DND-41 (cell line): ENCODE data around the gene EIF2B2.

Experiments
- ATAC-seq: fragments of 200-7000 bp; cut with Tn5 transposase; 3 replicates; pipeline ENCODE4 v1.9.1; 2021; ENCODE audit warnings: low read depth; ENCODE audit not compliant: insufficient read depth
- DNase-seq: peaks from one replicate; pipeline ENCODE4 v3.0.0-alpha.2; 2020
- H2AFZ ChIP-seq: 2 replicates; pipeline ENCODE4 v1.6.0; 2012; ENCODE audit warnings: low read depth, low read length
- H3K27ac ChIP-seq: 2 replicates; pipeline ENCODE4 v1.5.1; 2012; ENCODE audit warnings: low read length, inconsistent platforms
- H3K27me3 ChIP-seq: fragments of 200-600 bp; sonication (generic); 2 replicates; pipeline ENCODE4 v1.6.0; 2012; ENCODE audit warnings: low read length, mild to moderate bottlenecking, inconsistent platforms; ENCODE audit not compliant: insufficient read depth, poor library complexity
- H3K36me3 ChIP-seq: 2 replicates; pipeline ENCODE4 v1.5.1; 2012; ENCODE audit warnings: low read length, inconsistent platforms; ENCODE audit not compliant: insufficient read depth
- H3K4me1 ChIP-seq: 2 replicates; pipeline ENCODE4 v1.5.1; 2012; ENCODE audit warnings: mild to moderate bottlenecking, low read length; ENCODE audit not compliant: insufficient read depth
- H3K4me2 ChIP-seq: 2 replicates; pipeline ENCODE4 v1.6.0; 2012; ENCODE audit warnings: mild to moderate bottlenecking, moderate library complexity, low read length, inconsistent platforms; ENCODE audit not compliant: insufficient read depth
- H3K4me3 ChIP-seq, 2 experiments: fragments of 200-600 bp in 1 of 2; shearing (Covaris generic) in 1 of 2; 2 replicates each; pipeline ENCODE4 v1.5.1; 2012 to 2016; ENCODE audit warnings: inconsistent platforms in 2 of 2, low read length in 2 of 2, mild to moderate bottlenecking in 2 of 2, low read depth in 1 of 2, moderate library complexity in 1 of 2
- H3K79me2 ChIP-seq: 2 replicates; pipeline ENCODE4 v1.6.0; 2012; ENCODE audit warnings: low read length, inconsistent platforms; ENCODE audit not compliant: insufficient read depth
- H3K9ac ChIP-seq: 2 replicates; pipeline ENCODE4 v1.6.0; 2012; ENCODE audit warnings: low read depth, mild to moderate bottlenecking, inconsistent platforms, low read length, moderate library complexity
- H3K9me3 ChIP-seq: 2 replicates; pipeline ENCODE4 v1.5.1; 2012; ENCODE audit warnings: low read length, moderate library complexity, mild to moderate bottlenecking, inconsistent platforms; ENCODE audit not compliant: insufficient read depth, severe bottlenecking
- H4K20me1 ChIP-seq: 2 replicates; pipeline ENCODE4 v1.6.0; 2012; ENCODE audit warnings: low read length; ENCODE audit not compliant: insufficient read depth
- EZH2 ChIP-seq: IDR thresholded peaks from 3 replicates; pipeline ENCODE4 v1.6.1; 2012; ENCODE audit warnings: borderline replicate concordance, low read depth, mild to moderate bottlenecking, moderate library complexity, low read length, inconsistent platforms; ENCODE audit not compliant: severe bottlenecking
- TF ChIP-seq, protein P1 (sequence below): IDR thresholded peaks from 2 replicates; pipeline ENCODE4 v1.5.1; 2012; ENCODE audit warnings: borderline replicate concordance, low read length, moderate library complexity, mild to moderate bottlenecking; ENCODE audit not compliant: poor library complexity, severe bottlenecking; ENCODE audit errors: extremely low read depth

The EIF2B2 gene

GRCh38 chr14:74976264-74977113, 26.2 kb upstream of the EIF2B2 start:
- Histone ChIP-seq H3K27me3 (no peaks in the 10 kb centered on the region), H3K9ac (no peak overlapping the region), H4K20me1 (no peaks in the 10 kb centered on the region), H3K4me1 (no peaks in the 10 kb centered on the region), H3K4me2 (no peak overlapping the region), H3K9me3 (no peaks in the 10 kb centered on the region), H3K4me3 (no peak overlapping the region), H2AFZ (no peak overlapping the region), H3K79me2 (no peaks in the 10 kb centered on the region), H3K27ac (no peak overlapping the region), H3K36me3 (no peaks in the 10 kb centered on the region)
- DNase-seq (no peak), ATAC-seq (no peak)
- no peak for TF ChIP-seq EZH2
- TF ChIP-seq, protein P1, sequence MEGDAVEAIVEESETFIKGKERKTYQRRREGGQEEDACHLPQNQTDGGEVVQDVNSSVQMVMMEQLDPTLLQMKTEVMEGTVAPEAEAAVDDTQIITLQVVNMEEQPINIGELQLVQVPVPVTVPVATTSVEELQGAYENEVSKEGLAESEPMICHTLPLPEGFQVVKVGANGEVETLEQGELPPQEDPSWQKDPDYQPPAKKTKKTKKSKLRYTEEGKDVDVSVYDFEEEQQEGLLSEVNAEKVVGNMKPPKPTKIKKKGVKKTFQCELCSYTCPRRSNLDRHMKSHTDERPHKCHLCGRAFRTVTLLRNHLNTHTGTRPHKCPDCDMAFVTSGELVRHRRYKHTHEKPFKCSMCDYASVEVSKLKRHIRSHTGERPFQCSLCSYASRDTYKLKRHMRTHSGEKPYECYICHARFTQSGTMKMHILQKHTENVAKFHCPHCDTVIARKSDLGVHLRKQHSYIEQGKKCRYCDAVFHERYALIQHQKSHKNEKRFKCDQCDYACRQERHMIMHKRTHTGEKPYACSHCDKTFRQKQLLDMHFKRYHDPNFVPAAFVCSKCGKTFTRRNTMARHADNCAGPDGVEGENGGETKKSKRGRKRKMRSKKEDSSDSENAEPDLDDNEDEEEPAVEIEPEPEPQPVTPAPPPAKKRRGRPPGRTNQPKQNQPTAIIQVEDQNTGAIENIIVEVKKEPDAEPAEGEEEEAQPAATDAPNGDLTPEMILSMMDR: no peak

DNA sequence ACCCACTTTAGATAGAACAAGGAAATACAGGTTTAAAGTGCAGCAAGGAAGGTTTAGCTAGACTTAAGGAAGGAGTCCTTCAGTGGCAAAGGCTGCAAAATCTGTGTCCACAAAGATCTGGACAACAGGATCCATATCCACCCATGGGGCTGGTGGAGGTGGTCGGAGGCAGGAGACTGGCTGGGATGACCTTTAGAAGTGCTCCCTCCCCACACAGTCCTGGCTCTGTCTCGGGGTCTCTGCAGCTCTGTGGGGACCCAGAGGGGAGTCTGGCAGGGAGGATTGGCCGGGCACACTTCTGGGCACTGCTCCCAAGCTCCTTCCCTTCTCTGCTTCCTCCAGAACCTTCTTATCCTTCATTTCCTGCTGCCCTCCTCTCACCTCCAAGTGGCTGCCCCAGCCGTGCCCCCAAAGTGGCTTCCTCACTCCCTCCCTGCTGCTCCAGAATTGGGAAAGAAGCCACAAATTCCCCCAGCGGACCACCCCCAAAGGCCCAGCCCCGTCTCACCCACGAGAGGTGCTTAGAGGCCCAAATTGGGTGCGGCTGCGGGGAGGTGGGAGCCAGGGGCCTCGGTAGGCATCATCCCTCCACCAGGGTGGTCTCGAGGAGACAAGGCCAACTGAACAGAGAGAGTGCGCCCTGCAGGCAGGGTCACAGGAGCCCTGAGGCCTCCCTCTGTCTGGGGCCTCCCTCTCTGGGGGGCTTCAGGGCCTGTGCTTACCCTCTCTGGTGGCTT, 25.4 kb upstream of the EIF2B2 start:
- H2AFZ ChIP-seq: no peak overlapping the region
- H3K4me3 ChIP-seq: no peak overlapping the region
- no peak for TF ChIP-seq EZH2
- TF ChIP-seq, protein P1: no peak
- H3K27ac ChIP-seq: no peak overlapping the region
- H3K9ac ChIP-seq: no peak overlapping the region
- H3K27me3 ChIP-seq: no peaks in the 10 kb centered on the region
- H3K36me3 ChIP-seq: no peaks in the 10 kb centered on the region
- no peak overlapping the region for H3K4me2 ChIP-seq
- no peaks in the 10 kb centered on the region for H3K4me1 ChIP-seq
- H4K20me1 ChIP-seq: no peaks in the 10 kb centered on the region
- ATAC-seq (no peak), DNase-seq (no peak)
- no peaks in the 10 kb centered on the region for H3K9me3 ChIP-seq
- H3K79me2 ChIP-seq: no peaks in the 10 kb centered on the region

DNA sequence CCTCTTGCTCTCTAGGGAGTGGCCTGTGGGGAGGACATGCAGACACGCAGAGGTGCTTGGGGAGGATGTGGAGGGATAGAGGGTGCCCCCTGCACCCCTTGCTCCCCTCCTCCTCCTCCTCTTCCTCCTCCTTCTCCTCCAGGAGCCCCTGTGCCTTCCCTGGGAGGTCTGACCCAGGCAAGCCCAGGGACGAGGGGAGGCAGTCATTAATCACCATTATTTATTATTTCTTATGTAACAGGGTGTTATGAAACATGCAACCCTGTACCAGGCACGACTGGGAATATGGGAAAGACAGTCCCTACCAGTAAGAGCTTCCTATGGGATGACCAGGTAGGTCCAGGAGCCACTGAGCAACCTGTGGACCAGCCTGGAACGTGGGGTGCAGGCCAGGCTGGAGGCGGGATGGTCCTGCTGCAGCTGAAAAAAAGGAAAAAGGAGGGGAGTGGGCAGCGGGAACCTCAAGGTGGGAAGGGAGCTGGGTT, 24.8 kb upstream of the EIF2B2 start:
- Histone ChIP-seq H3K9me3 (no peaks in the 10 kb centered on the region), H3K9ac (no peak overlapping the region), H3K27ac (no peak overlapping the region), H4K20me1 (no peaks in the 10 kb centered on the region), H3K79me2 (no peaks in the 10 kb centered on the region), H3K4me2 (no peak overlapping the region), H3K36me3 (no peaks in the 10 kb centered on the region), H2AFZ (no peak overlapping the region), H3K4me1 (no peaks in the 10 kb centered on the region), H3K27me3 (no peaks in the 10 kb centered on the region), H3K4me3 (no peak overlapping the region)
- TF ChIP-seq, protein P1: no peak
- TF ChIP-seq EZH2: no peak
- no peak for ATAC-seq
- no peak for DNase-seq
